Breast epithelium (tissue), 3 donors: ENCODE results near the gene RFX3.

Experiments
- POLR2A ChIP-seq: fragments of 450-650 bp; IDR thresholded peaks from one replicate; pipeline ENCODE4 v1.6.1; 2016; ENCODE audit warnings: antibody characterized with exemption, mild to moderate bottlenecking, moderate library complexity
- TF ChIP-seq, protein P1 (sequence below), 3 donors: fragments of 450-650 bp; IDR thresholded peaks; one replicate each; pipeline ENCODE4 v1.5.1; 2016 to 2017; ENCODE audit warnings: antibody characterized with exemption in 3 of 3, mild to moderate bottlenecking in 3 of 3, moderate library complexity in 3 of 3

DNA sequence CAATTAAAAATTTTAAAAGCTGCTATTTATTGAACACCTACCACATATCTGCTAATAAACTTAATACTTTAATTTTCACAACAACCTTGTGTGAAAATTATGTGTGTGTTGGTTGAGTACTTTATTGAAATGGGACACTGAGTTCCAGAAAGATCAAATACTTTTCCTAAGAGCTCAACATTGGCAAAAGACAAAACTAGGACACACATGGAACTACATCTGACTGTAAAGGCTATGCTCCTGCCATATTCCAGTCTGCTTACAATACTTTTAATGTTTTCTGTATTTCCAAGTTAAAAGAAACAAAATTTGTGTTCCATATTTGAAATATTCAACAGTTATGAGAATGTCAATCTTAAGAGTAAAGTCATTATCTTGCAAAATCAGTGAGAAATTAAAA, 111.8 kb downstream of the RFX3 start:
- TF ChIP-seq, protein P1, sequence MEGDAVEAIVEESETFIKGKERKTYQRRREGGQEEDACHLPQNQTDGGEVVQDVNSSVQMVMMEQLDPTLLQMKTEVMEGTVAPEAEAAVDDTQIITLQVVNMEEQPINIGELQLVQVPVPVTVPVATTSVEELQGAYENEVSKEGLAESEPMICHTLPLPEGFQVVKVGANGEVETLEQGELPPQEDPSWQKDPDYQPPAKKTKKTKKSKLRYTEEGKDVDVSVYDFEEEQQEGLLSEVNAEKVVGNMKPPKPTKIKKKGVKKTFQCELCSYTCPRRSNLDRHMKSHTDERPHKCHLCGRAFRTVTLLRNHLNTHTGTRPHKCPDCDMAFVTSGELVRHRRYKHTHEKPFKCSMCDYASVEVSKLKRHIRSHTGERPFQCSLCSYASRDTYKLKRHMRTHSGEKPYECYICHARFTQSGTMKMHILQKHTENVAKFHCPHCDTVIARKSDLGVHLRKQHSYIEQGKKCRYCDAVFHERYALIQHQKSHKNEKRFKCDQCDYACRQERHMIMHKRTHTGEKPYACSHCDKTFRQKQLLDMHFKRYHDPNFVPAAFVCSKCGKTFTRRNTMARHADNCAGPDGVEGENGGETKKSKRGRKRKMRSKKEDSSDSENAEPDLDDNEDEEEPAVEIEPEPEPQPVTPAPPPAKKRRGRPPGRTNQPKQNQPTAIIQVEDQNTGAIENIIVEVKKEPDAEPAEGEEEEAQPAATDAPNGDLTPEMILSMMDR (IDR thresholded peaks at IDR 0.05): no peak
- no peak for TF ChIP-seq POLR2A
